Endodermal cell (in vitro differentiated cells): ENCODE data around the gene CORO1C. TPM values are rescaled to one million over a fixed set of nuclear protein-coding genes. Genes with fewer than 3 reads are reported as not detected.

ENCODE experiments used
- DNase-seq: peaks from one replicate; pipeline ENCODE4 v3.0.0-alpha.2; 2017
- H3K27ac ChIP-seq: 2 replicates; pipeline ENCODE4 v1.5.1; 2013; ENCODE audit warnings: mild to moderate bottlenecking, low read depth, low read length, moderate library complexity
- H3K27me3 ChIP-seq: 2 replicates; pipeline ENCODE4 v1.6.1; 2013; ENCODE audit warnings: mild to moderate bottlenecking, low read length, moderate library complexity; ENCODE audit not compliant: insufficient read depth, control insufficient read depth, poor library complexity, severe bottlenecking
- H3K36me3 ChIP-seq: 2 replicates; pipeline ENCODE4 v1.7.0; 2013; ENCODE audit warnings: mild to moderate bottlenecking, low read length, moderate library complexity; ENCODE audit not compliant: control insufficient read depth, insufficient read depth
- H3K4me1 ChIP-seq: one replicate; pipeline ENCODE4 v1.7.0; 2013; ENCODE audit warnings: low read length; ENCODE audit not compliant: control insufficient read depth, insufficient read depth
- H3K4me3 ChIP-seq: 2 replicates; pipeline ENCODE4 v1.5.1; 2013; ENCODE audit warnings: mild to moderate bottlenecking, low read length, moderate library complexity
- H3K9ac ChIP-seq: 2 replicates; pipeline ENCODE4 v1.6.1; 2013; ENCODE audit warnings: mild to moderate bottlenecking, low read length, moderate library complexity; ENCODE audit not compliant: poor library complexity, severe bottlenecking; ENCODE audit errors: extremely low read depth
- H3K9me3 ChIP-seq: 2 replicates; pipeline ENCODE4 v1.6.1; 2013; ENCODE audit warnings: mild to moderate bottlenecking, low read length, moderate library complexity; ENCODE audit not compliant: control insufficient read depth
- H3K27ac Mint-ChIP-seq: 2 replicates; pipeline ENCODE4 v1.8.0; 2020; ENCODE audit warnings: mixed read lengths
- H3K27me3 Mint-ChIP-seq: 2 replicates; pipeline ENCODE4 v1.8.0; 2021; ENCODE audit warnings: mild to moderate bottlenecking, mixed read lengths; ENCODE audit not compliant: insufficient read depth
- H3K36me3 Mint-ChIP-seq: 2 replicates; pipeline ENCODE4 v1.8.0; 2020; ENCODE audit warnings: low read depth, mixed read lengths
- H3K4me1 Mint-ChIP-seq: 2 replicates; pipeline ENCODE4 v1.8.0; 2020; ENCODE audit warnings: mixed read lengths
- H3K4me3 Mint-ChIP-seq: 2 replicates; pipeline ENCODE4 v1.8.0; 2020; ENCODE audit warnings: mild to moderate bottlenecking, moderate library complexity, mixed read lengths
- H3K9me3 Mint-ChIP-seq: 2 replicates; pipeline ENCODE4 v1.8.0; 2020; ENCODE audit warnings: mild to moderate bottlenecking, mixed read lengths
- CTCF ChIP-seq: fragments of 200-600 bp; sonication (generic); conservative IDR thresholded peaks from 2 replicates; pipeline ENCODE4 v1.5.0; 2021; ENCODE audit warnings: antibody characterized with exemption, mild to moderate bottlenecking
- WGBS, 2 experiments: methylation state at CpG; one replicate each; pipeline versions ENCODE4 v1.1.5 to v1.1.7; 2013; ENCODE audit warnings: missing lambda C conversion rate in 2 of 2, mixed read lengths in 1 of 2; ENCODE audit not compliant: insufficient coverage in 1 of 2, insufficient read length in 1 of 2; 5-methylcytosine and 5-hydroxymethylcytosine counted together
- total RNA-seq, 2 donors: library from RNA; stranded (reverse); fragmentation: NEBNext Ultra II Directional in 1 of 2; extraction: Animal tissue kit (Norgen Biotek cat#: 25700) in 1 of 2; gene quantifications; 2 replicates in 1 of 2; 3 replicates in 1 of 2; pipeline ENCODE4 v1.2.1, GENCODE V29; 2021

CORO1C gene
- total RNA-seq, 2 donors from 2014 or later: 122 to 125 TPM

- no peaks in the 10 kb centered on the region for H3K27me3 Mint-ChIP-seq
- no peak for DNase-seq
- no peak overlapping the region for H3K9ac ChIP-seq
- H3K9me3 Mint-ChIP-seq: peaks cover 3% of the 10 kb centered on the region
- no peak for TF ChIP-seq CTCF
- no peak overlapping the region for H3K27ac ChIP-seq
- no peaks in the 10 kb centered on the region for H3K36me3 ChIP-seq
- no peak overlapping the region for H3K4me3 ChIP-seq
- H3K4me1 ChIP-seq: no peaks in the 10 kb centered on the region
- H3K4me3 Mint-ChIP-seq: no peak overlapping the region
- no peaks in the 10 kb centered on the region for H3K27me3 ChIP-seq
- H3K4me1 Mint-ChIP-seq: no peaks in the 10 kb centered on the region
- 91 to 94% methylated on average over 7 to 15 of the region's 15 CpGs for WGBS, 2 experiments
- H3K36me3 Mint-ChIP-seq: no peaks in the 10 kb centered on the region
- no peak overlapping the region for H3K27ac Mint-ChIP-seq
- no peaks in the 10 kb centered on the region for H3K9me3 ChIP-seq
Observed at GRCh38 chr12:108610856-108611605, 120.3 kb downstream of the CORO1C start.

- no peaks in the 10 kb centered on the region for H3K4me1 Mint-ChIP-seq
- 91 to 93% methylated on average over 6 to 8 of the region's 8 CpGs for WGBS, 2 experiments
- no peak for TF ChIP-seq CTCF
Observed at GRCh38 chr12:108610336-108610815, 120.9 kb downstream of the CORO1C start.

GRCh38 chr12:108609537-108610335, 121.6 kb downstream of the CORO1C start:
- DNase-seq: no peak

More at GRCh38 chr12:108610336-108610815, 120.9 kb downstream of the CORO1C start:
- Histone ChIP-seq H3K4me3 (no peak overlapping the region), H3K4me1 (no peaks in the 10 kb centered on the region), H3K27ac (no peak overlapping the region), H3K36me3 (no peaks in the 10 kb centered on the region), H3K9me3 (no peaks in the 10 kb centered on the region), H3K27me3 (no peaks in the 10 kb centered on the region), H3K9ac (no peak overlapping the region)
- DNase-seq: no peak
- Mint-ChIP-seq H3K9me3 (no peaks in the 10 kb centered on the region), H3K27me3 (no peaks in the 10 kb centered on the region), H3K36me3 (no peaks in the 10 kb centered on the region), H3K27ac (no peak overlapping the region), H3K4me3 (no peak overlapping the region)

More at GRCh38 chr12:108609537-108610335, 121.6 kb downstream of the CORO1C start:
- Mint-ChIP-seq H3K4me1 (no peaks in the 10 kb centered on the region), H3K27me3 (no peaks in the 10 kb centered on the region), H3K36me3 (no peaks in the 10 kb centered on the region), H3K4me3 (no peak overlapping the region), H3K27ac (no peak overlapping the region), H3K9me3 (no peaks in the 10 kb centered on the region)
- Histone ChIP-seq H3K4me1 (no peaks in the 10 kb centered on the region), H3K9me3 (no peaks in the 10 kb centered on the region), H3K36me3 (no peaks in the 10 kb centered on the region), H3K27me3 (no peaks in the 10 kb centered on the region), H3K27ac (no peak overlapping the region), H3K4me3 (no peak overlapping the region), H3K9ac (no peak overlapping the region)
- no peak for TF ChIP-seq CTCF
- WGBS, 2 experiments: 86 to 87% methylated on average over 14 to 21 of the region's 21 CpGs
